Common myeloid progenitor, CD34-positive (primary cell): ENCODE results near the gene PAGR1.
"Not testable (repeated sequence)": the region's sequence is repeated elsewhere in the genome, so short reads cannot be mapped to it uniquely, and the experiment has no call there.

Experiments
- CTCF ChIA-PET: fragments of 350-600 bp; sonication (Branson Sonifier 250); formaldehyde crosslinking; loops from one replicate; lab custom pipeline; 2021; ENCODE audit warnings: antibody characterized with exemption; lab: Charles Lee
- POLR2A ChIA-PET: fragments of 350-600 bp; sonication (Branson Sonifier 250); formaldehyde crosslinking; loops from one replicate; lab custom pipeline; 2021; ENCODE audit warnings: antibody characterized with exemption; lab: Charles Lee
- DNase-seq, 3 donors: peaks; one replicate each; pipeline versions ENCODE4 v3.0.0 to v3.0.0-alpha.2; 2013
- H3K27ac ChIP-seq, 2 experiments: 1 replicate in 1 of 2; 2 replicates in 1 of 2; pipeline ENCODE4 v1.7.0; 2013; ENCODE audit warnings: inconsistent platforms in 2 of 2, low read length in 2 of 2, mild to moderate bottlenecking in 2 of 2, low read depth in 1 of 2, moderate library complexity in 1 of 2; ENCODE audit not compliant: severe bottlenecking in 2 of 2, insufficient read depth in 1 of 2, poor library complexity in 1 of 2
- H3K27me3 ChIP-seq, 5 experiments: replicated peaks in 2 of 5; 1 replicate in 3 of 5; 2 replicates in 2 of 5; pipeline versions ENCODE4 v1.6.1 to v1.7.0; 2013; ENCODE audit warnings: low read length in 4 of 5, mild to moderate bottlenecking in 2 of 5, moderate library complexity in 2 of 5, inconsistent platforms in 1 of 5; ENCODE audit not compliant: insufficient read depth in 5 of 5, control insufficient read depth in 4 of 5
- H3K36me3 ChIP-seq, 4 experiments: 1 replicate in 2 of 4; 2 replicates in 2 of 4; pipeline versions ENCODE4 v1.6.1 to v1.7.0; 2013; ENCODE audit warnings: low read length in 3 of 4, control low read depth in 1 of 4, mild to moderate bottlenecking in 1 of 4; ENCODE audit not compliant: control insufficient read depth in 4 of 4, insufficient read depth in 4 of 4
- H3K4me1 ChIP-seq, 4 experiments: 1 replicate in 3 of 4; 2 replicates in 1 of 4; pipeline versions ENCODE4 v1.6.1 to v1.7.1; 2013; ENCODE audit warnings: low read length in 3 of 4, mild to moderate bottlenecking in 3 of 4, control low read depth in 1 of 4, inconsistent platforms in 1 of 4, moderate library complexity in 1 of 4; ENCODE audit not compliant: control insufficient read depth in 4 of 4, insufficient read depth in 4 of 4; ENCODE audit errors: control extremely low read depth in 1 of 4
- H3K4me3 ChIP-seq, 7 experiments: 1 replicate in 4 of 7; 2 replicates in 3 of 7; pipeline versions ENCODE4 v1.5.1 to v1.7.0; 2013; ENCODE audit warnings: mild to moderate bottlenecking in 7 of 7, low read length in 6 of 7, moderate library complexity in 6 of 7, inconsistent platforms in 2 of 7, low read depth in 2 of 7, control low read depth in 1 of 7; ENCODE audit not compliant: insufficient read depth in 4 of 7, control insufficient read depth in 1 of 7; ENCODE audit errors: extremely low read depth in 1 of 7
- H3K9me3 ChIP-seq, 5 experiments: 1 replicate in 4 of 5; 2 replicates in 1 of 5; pipeline versions ENCODE4 v1.6.1 to v1.7.1; 2013; ENCODE audit warnings: low read length in 4 of 5, mild to moderate bottlenecking in 2 of 5, inconsistent platforms in 1 of 5, low read depth in 1 of 5, moderate library complexity in 1 of 5; ENCODE audit not compliant: control insufficient read depth in 4 of 5, insufficient read depth in 2 of 5; ENCODE audit errors: control extremely low read depth in 1 of 5
- WGBS: methylation state at CpG from one replicate; pipeline ENCODE4 v1.1.5; 2013; ENCODE audit not compliant: insufficient coverage; 5-methylcytosine and 5-hydroxymethylcytosine counted together

PAGR1 gene

DNA sequence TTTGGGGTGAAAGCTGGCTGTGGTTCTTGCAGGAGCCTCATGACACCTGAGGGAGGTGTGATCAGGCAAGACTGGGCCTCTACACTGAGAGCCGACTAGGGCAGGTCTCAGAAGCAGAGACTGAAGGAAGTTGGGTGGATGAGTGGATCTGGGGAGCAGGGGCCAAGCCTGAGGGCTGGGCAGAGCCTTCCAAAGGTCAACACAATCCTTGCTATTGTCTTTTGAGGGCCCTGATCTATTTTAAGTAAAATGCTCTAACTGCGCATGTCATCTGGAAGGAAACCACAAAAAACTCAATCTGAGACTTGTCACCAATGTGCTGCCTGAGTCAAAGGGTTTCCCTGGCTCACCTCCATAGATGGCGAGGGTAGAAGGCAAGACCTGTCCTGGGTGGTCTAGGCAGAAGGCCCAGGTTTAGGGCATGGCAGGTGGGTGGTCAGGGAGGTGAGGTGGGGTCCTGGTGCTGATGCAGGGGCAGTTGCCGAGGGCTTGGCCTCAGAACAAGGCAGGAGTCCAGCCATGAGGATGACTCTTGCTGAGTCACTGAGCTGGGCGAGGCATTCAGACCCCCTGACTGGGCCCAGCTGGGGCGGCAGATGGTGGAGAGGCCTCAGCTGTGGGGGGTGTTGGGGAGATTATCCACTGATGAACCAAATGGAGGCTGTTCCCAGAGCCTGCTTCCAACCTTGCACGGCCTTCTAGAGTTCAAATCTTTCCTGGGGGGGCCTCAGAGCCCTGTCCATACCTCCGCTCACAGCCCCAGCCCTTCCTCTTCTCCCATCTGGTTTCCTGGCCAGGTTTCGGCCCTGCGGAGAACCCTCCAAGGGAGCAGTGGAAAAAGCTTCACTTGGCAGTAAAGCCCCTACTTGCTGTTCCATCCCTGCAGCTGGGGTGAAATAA, 9.4 kb downstream of the PAGR1 start:
- H3K4me1 ChIP-seq, result peaks cover 9 to 48% (median 38%) of the 10 kb centered on the region in 4 experiments
- peaks cover 0 to 3% (median under 1%) of the 10 kb centered on the region in 4 experiments for H3K36me3 ChIP-seq
- no peaks in the 10 kb centered on the region for H3K9me3 ChIP-seq
- ChIA-PET CTCF (interaction anchor here (0.9 to 1.5 kb wide), 3 partner anchors 23 to 126 kb away, joined by 3 to 6 read pairs (median 3); no protein-coding TSS in a partner anchor), POLR2A (no interaction called here)
- DNase-seq, result peak in 2 of 3 donors; percentile 42 to 64
- H3K27ac ChIP-seq, result no peak overlapping the region
- no peak overlapping the region for H3K4me3 ChIP-seq
- H3K27me3 ChIP-seq, result no peaks in the 10 kb centered on the region
- 47% methylated on average over 10 of the region's 10 CpGs for WGBS

DNA sequence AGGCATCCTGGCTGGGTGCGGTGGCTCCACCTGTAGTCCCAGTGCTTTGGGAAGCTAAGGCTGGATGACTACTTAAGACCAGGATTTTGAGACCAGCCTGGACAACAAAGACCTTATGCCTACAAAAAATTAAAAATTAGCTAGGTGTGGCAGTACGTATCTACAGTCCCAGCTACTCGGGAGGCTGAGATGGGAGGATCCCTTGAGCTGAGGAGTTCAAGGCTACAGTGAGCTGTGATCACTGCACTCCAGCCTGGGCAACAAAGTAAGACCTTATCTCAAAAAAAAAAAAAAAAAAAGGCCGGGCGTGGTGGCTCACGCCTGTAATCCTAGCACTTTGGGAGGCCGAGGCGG, 10.4 kb downstream of the PAGR1 start:
- H3K4me3 ChIP-seq, result no peak overlapping the region
- peaks cover 0 to 9% (median 2%) of the 10 kb centered on the region in 4 experiments for H3K36me3 ChIP-seq
- POLR2A ChIA-PET, result no interaction called here
- DNase-seq, result no peak
- no peak overlapping the region for H3K27ac ChIP-seq
- H3K4me1 ChIP-seq, result peaks cover 9 to 39% (median 29%) of the 10 kb centered on the region in 4 experiments
- no peaks in the 10 kb centered on the region for H3K27me3 ChIP-seq
- 100% methylated on average over 1 of the region's 8 CpGs for WGBS
- CTCF ChIA-PET, result interaction anchor here (0.9 to 1.5 kb wide), 4 partner anchors 22 to 206 kb away, joined by 3 to 6 read pairs (median 3); no protein-coding TSS in a partner anchor
- H3K9me3 ChIP-seq, result no peaks in the 10 kb centered on the region

DNA sequence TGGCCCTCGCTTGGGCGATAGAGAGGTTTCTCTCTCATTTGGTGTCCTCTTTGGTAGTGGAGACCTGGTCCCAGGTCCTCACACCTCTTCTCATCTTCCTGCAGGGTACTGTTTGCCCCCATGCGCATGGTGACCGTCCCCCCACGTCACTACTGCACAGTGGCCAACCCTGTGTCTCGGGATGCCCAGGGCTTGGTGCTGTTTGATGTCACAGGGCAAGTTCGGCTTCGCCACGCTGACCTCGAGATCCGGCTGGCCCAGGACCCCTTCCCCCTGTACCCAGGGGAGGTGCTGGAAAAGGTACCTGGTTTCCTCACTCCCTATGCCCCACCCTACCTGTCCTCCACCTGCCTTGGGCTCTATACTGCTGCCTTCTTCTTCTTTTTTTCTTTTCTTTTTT, 14.8 kb downstream of the PAGR1 start:
- POLR2A ChIA-PET, result no interaction called here
- DNase-seq, result no peak
- Histone ChIP-seq H3K36me3 (peaks cover 4 to 38% (median 13%) of the 10 kb centered on the region in 4 experiments), H3K9me3 (no peaks in the 10 kb centered on the region), H3K4me3 (no peak overlapping the region), H3K4me1 (peaks cover 0 to under 1% (median under 1%) of the 10 kb centered on the region in 4 experiments), H3K27ac (no peak overlapping the region), H3K27me3 (no peaks in the 10 kb centered on the region)
- CTCF ChIA-PET, result no interaction called here
- 95% methylated on average over 9 of the region's 11 CpGs for WGBS

DNA sequence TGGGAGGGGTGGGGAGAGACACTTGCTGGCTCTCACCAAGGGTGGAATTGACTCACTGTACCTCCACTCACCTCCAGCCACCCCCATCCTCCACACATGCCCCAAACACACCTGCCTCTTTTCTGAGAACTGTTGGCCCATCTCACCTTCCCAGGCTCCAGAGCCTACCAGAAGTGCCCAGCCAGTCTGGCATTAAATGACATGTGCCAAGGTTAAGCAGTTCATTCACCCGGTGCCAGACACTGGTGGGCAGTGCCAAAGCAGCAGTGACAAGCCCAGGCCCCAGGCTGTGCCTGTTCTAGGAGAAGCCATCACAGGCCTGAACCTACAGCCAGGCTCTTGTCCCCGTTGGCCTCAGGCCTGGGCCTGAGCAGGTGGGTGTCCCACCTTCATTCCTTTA, 15.5 kb downstream of the PAGR1 start:
- WGBS, result 91% methylated on average over 1 of the region's 2 CpGs
- Histone ChIP-seq H3K4me3 (no peak overlapping the region), H3K4me1 (no peaks in the 10 kb centered on the region), H3K27me3 (no peaks in the 10 kb centered on the region), H3K9me3 (no peaks in the 10 kb centered on the region), H3K36me3 (peaks cover 4 to 39% (median 13%) of the 10 kb centered on the region in 4 experiments), H3K27ac (no peak overlapping the region)
- DNase-seq, result no peak
- POLR2A ChIA-PET, result no interaction called here
- CTCF ChIA-PET, result no interaction called here

DNA sequence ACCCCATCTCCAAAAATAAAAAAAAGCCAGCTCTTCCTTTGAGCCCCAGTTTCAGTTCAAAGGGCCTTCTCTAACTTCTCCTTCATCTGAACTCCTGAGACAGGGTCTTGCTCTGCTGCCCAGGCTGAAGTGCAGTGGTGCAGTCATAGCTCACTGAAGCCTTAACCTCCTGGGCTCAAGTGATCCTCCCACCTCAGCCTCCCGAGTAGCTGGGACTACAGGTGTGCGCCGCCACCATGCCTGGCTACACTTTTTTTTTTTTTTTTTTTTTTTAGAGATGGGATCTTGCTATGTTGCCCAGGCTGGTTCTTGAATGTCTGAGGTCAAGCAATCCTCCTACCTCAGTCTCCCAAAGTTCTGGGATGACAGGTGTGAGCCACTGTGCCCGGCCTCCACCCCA, 17.3 kb downstream of the PAGR1 start:
- WGBS, result no CpG with 5 or more reads among the region's 4 CpGs
- H3K27ac ChIP-seq, H3K4me3 ChIP-seq, H3K27me3 ChIP-seq, H3K4me1 ChIP-seq, H3K9me3 ChIP-seq, POLR2A ChIA-PET, DNase-seq: not testable (repeated sequence)
- H3K36me3 ChIP-seq, result peaks cover 4 to 54% (median 18%) of the 10 kb centered on the region in 4 experiments
- CTCF ChIA-PET, result interaction anchor here (1.6 to 1.7 kb wide), 2 partner anchors 15 kb away, joined by 3 to 11 read pairs; no protein-coding TSS in a partner anchor

DNA sequence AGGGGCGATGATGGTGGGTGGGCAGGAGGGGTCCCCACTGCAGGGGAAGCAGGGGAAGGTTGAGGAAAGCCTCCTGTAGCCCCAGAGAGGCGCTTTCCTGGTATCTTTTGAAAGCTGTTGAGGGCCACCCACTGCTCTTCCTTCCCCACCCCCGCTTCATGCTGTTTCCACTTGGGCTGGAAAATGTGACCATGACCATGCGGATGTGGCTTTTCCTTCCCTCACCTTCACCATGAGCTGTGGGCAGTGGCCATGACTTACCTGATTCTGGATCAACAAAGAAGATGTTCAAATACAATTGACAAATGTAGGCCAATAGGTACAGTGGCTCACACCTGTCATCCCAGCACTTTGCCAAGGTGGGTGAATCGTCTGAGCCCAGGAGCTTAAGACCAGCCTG, 18.1 kb downstream of the PAGR1 start:
- H3K9me3 ChIP-seq, result no peaks in the 10 kb centered on the region
- WGBS, result 100% methylated on average over 5 of the region's 5 CpGs
- no peaks in the 10 kb centered on the region for H3K4me1 ChIP-seq
- no peaks in the 10 kb centered on the region for H3K27me3 ChIP-seq
- peaks cover 4 to 59% (median 18%) of the 10 kb centered on the region in 4 experiments for H3K36me3 ChIP-seq
- POLR2A ChIA-PET, result interaction anchor here (0.8 kb wide), 1 partner anchor 179 kb away, joined by 4 read pairs; no protein-coding TSS in a partner anchor
- no peak for DNase-seq
- no peak overlapping the region for H3K4me3 ChIP-seq
- CTCF ChIA-PET, result interaction anchor here (0.6 to 1.7 kb wide), 3 partner anchors 14 to 132 kb away, joined by 3 to 7 read pairs (median 3); no protein-coding TSS in a partner anchor
- no peak overlapping the region for H3K27ac ChIP-seq

DNA sequence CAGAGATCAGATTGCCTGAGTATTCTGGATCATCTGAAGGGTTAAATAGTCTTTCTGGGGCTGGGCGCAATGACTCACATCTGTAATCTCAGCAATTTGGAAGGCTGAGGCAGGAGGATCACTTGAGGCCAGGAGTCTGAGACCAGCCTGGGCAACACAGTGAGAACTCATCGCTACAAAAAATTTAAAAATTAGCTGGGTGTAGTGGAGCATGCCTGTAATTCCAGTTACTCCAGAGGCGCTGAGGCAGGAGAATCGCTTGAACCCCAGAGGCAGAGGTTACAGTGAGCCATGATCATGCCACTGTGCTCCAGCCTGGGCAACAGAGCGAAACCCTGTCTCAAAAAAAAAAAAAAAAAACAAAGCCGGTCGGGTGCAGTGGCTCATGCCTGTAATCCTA, 20.0 kb downstream of the PAGR1 start:
- H3K4me3 ChIP-seq, result no peak overlapping the region
- no peaks in the 10 kb centered on the region for H3K9me3 ChIP-seq
- CTCF ChIA-PET, result no interaction called here
- no peaks in the 10 kb centered on the region for H3K27me3 ChIP-seq
- 97% methylated on average over 4 of the region's 7 CpGs for WGBS
- no peak for DNase-seq
- POLR2A ChIA-PET, result no interaction called here
- H3K4me1 ChIP-seq, result no peaks in the 10 kb centered on the region
- peaks cover 4 to 63% (median 23%) of the 10 kb centered on the region in 4 experiments for H3K36me3 ChIP-seq
- H3K27ac ChIP-seq, result no peak overlapping the region
